Smooth muscle cell (in vitro differentiated cells): ENCODE measurements around the gene KAT2B. TPM values are rescaled to one million over a fixed set of nuclear protein-coding genes. Genes with fewer than 3 reads are reported as not detected.

ENCODE experiments used
- DNase-seq: peaks from one replicate; lab custom pipeline; 2025; ENCODE audit not compliant: unreplicated experiment; lab: John Stamatoyannopoulos, UW
- H2AFZ ChIP-seq: fragments of 200-600 bp; sonication (generic); 2 replicates; pipeline ENCODE4 v1.6.0; 2016; ENCODE audit warnings: antibody characterized with exemption, low read depth, mild to moderate bottlenecking
- H3F3A ChIP-seq: fragments of 200-600 bp; sonication (generic); 2 replicates; pipeline ENCODE4 v1.6.0; 2017; ENCODE audit warnings: antibody characterized with exemption, low read depth
- H3K27ac ChIP-seq: fragments of 200-600 bp; sonication (generic); 2 replicates; pipeline ENCODE4 v1.5.1; 2016; ENCODE audit warnings: low read depth, mild to moderate bottlenecking
- H3K27me3 ChIP-seq: fragments of 200-600 bp; sonication (generic); 2 replicates; pipeline ENCODE4 v1.6.1; 2016; ENCODE audit warnings: low read depth, mild to moderate bottlenecking
- H3K36me3 ChIP-seq: fragments of 200-600 bp; sonication (generic); 2 replicates; pipeline ENCODE4 v1.5.1; 2016; ENCODE audit warnings: low read depth
- H3K4me1 ChIP-seq: fragments of 200-600 bp; sonication (generic); 2 replicates; pipeline ENCODE4 v1.5.1; 2016; ENCODE audit warnings: low read depth
- H3K4me2 ChIP-seq: fragments of 200-600 bp; sonication (generic); 2 replicates; pipeline ENCODE4 v1.6.0; 2016; ENCODE audit warnings: mild to moderate bottlenecking
- H3K4me3 ChIP-seq: fragments of 200-600 bp; sonication (generic); 2 replicates; pipeline ENCODE4 v1.5.1; 2016; ENCODE audit warnings: mild to moderate bottlenecking
- H3K79me2 ChIP-seq: fragments of 200-600 bp; sonication (generic); 2 replicates; pipeline ENCODE4 v1.6.0; 2016; ENCODE audit warnings: low read depth, mild to moderate bottlenecking
- H3K9ac ChIP-seq: fragments of 200-600 bp; sonication (generic); 2 replicates; pipeline ENCODE4 v1.6.0; 2016; ENCODE audit warnings: low read depth
- H3K9me3 ChIP-seq: fragments of 200-600 bp; sonication (generic); replicated peaks from 2 replicates; pipeline ENCODE4 v1.5.1; 2016; ENCODE audit warnings: low read depth
- H4K20me1 ChIP-seq: fragments of 200-600 bp; sonication (generic); 2 replicates; pipeline ENCODE4 v1.6.0; 2016; ENCODE audit warnings: low read depth
- CTCF ChIP-seq: fragments of 200-600 bp; sonication (generic); IDR thresholded peaks from 2 replicates; pipeline ENCODE4 v1.5.1; 2017; ENCODE audit warnings: borderline replicate concordance, mild to moderate bottlenecking, antibody characterized with exemption; ENCODE audit not compliant: insufficient read depth, poor library complexity, severe bottlenecking
- WGBS: methylation state at CpG from one replicate; pipeline ENCODE4 v1.1.7; 2016; ENCODE audit warnings: low lambda C conversion rate; 5-methylcytosine and 5-hydroxymethylcytosine counted together
- polyA plus RNA-seq: library from polyadenylated mRNA; unstranded; fragments of >200 nt; fragmentation: Nextera tagmentation; extraction: Ambion mirVana; gene quantifications from 2 replicates; pipeline ENCODE4 v1.2.1, GENCODE V29; 2016
- total RNA-seq: library from RNA; depleted of rRNA; stranded (reverse); fragments of >200 nt; gene quantifications from 2 replicates; pipeline ENCODE4 v1.2.3, GENCODE V29; 2014

Gene KAT2B
- total and polyA plus RNA-seq, 2 experiments from 2014 or later = 1.1 to 6.5 TPM

- H3K9me3 ChIP-seq = no peaks in the 10 kb centered on the region
- H3K4me3 ChIP-seq = no peak overlapping the region
- H3K27me3 ChIP-seq = no peaks in the 10 kb centered on the region
- no peak overlapping the region for H3K9ac ChIP-seq
- TF ChIP-seq CTCF = no peak
- no peaks in the 10 kb centered on the region for H3F3A ChIP-seq
- no peak overlapping the region for H2AFZ ChIP-seq
- H3K4me2 ChIP-seq = peak overlapping the region; percentile 14
- H3K79me2 ChIP-seq = no peaks in the 10 kb centered on the region
- WGBS = 49% methylated on average over 5 of the region's 5 CpGs
- peak overlapping the region; percentile 80 for H3K27ac ChIP-seq
- no peaks in the 10 kb centered on the region for H3K36me3 ChIP-seq
- H3K4me1 ChIP-seq = peaks cover 14% of the 10 kb centered on the region
- H4K20me1 ChIP-seq = no peaks in the 10 kb centered on the region
- no peak for DNase-seq
Observed at GRCh38 chr3:20056725-20057611, 16.7 kb downstream of the KAT2B start.

GRCh38 chr3:20057612-20058180 lies 17.4 kb downstream of the KAT2B start:
- no peaks in the 10 kb centered on the region for H3F3A ChIP-seq
- H3K4me3 ChIP-seq = no peak overlapping the region
- TF ChIP-seq CTCF = no peak
- H4K20me1 ChIP-seq = no peaks in the 10 kb centered on the region
- 81% methylated on average over 2 of the region's 2 CpGs for WGBS
- no peak for DNase-seq
- H3K9me3 ChIP-seq = no peaks in the 10 kb centered on the region
- H3K4me1 ChIP-seq = peaks cover 14% of the 10 kb centered on the region
- no peak overlapping the region for H2AFZ ChIP-seq
- no peak overlapping the region for H3K9ac ChIP-seq
- H3K36me3 ChIP-seq = no peaks in the 10 kb centered on the region
- H3K27me3 ChIP-seq = no peaks in the 10 kb centered on the region
- no peaks in the 10 kb centered on the region for H3K79me2 ChIP-seq
- peak overlapping the region; percentile 79 for H3K27ac ChIP-seq
- peak overlapping the region; percentile 14 for H3K4me2 ChIP-seq

- Histone ChIP-seq H3K79me2 (no peaks in the 10 kb centered on the region), H3K4me1 (peaks cover 14% of the 10 kb centered on the region), H2AFZ (no peak overlapping the region), H3K27me3 (no peaks in the 10 kb centered on the region), H3K4me2 (no peak overlapping the region), H3F3A (no peaks in the 10 kb centered on the region), H3K27ac (no peak overlapping the region), H3K9me3 (no peaks in the 10 kb centered on the region), H4K20me1 (no peaks in the 10 kb centered on the region), H3K36me3 (no peaks in the 10 kb centered on the region), H3K9ac (no peak overlapping the region), H3K4me3 (no peak overlapping the region)
- no peak for DNase-seq
- TF ChIP-seq CTCF = no peak
- 94% methylated on average over 3 of the region's 3 CpGs for WGBS
Observed at GRCh38 chr3:20059929-20060328, 19.7 kb downstream of the KAT2B start.
